Endothelial cell of umbilical vein (primary cell): ENCODE results near the gene SDR9C7. TPM values are rescaled to one million over a fixed set of nuclear protein-coding genes. Genes with fewer than 3 reads are reported as not detected.
"Not testable (repeated sequence)": the region's sequence is repeated elsewhere in the genome, so short reads cannot be mapped to it uniquely, and the experiment has no call there.

ENCODE experiments used
- BruUV-seq: library from RNA; stranded (reverse); fragments of 400-500 nt; replicated peaks from 2 replicates; lab custom pipeline; 2021; lab: Mats Ljungman, UMichigan
- CTCF ChIA-PET: fragments of 300-600, 350-600 bp; sonication (Branson Sonifier 250); formaldehyde crosslinking; loops from one replicate; lab custom pipeline; 2021; ENCODE audit warnings: antibody characterized with exemption, inconsistent platforms; lab: Charles Lee
- POLR2A ChIA-PET: fragments of 300-600, 350-600 bp; sonication (Branson Sonifier 250); formaldehyde crosslinking; loops from one replicate; lab custom pipeline; 2021; ENCODE audit warnings: antibody characterized with exemption, inconsistent platforms; lab: Charles Lee
- DNase-seq: peaks from one replicate; pipeline ENCODE4 v3.0.0-alpha.2; 2011; ENCODE audit warnings: low read depth, low spot score
- FAIRE-seq: peaks from 2 replicates; lab custom pipeline; 2011; peaks lifted over from hg19 to GRCh38; lab: Jason Lieb, UNC
- H2AFZ ChIP-seq: 2 replicates; pipeline ENCODE4 v1.6.0; 2012; ENCODE audit warnings: low read depth, low read length, control low read depth, inconsistent platforms
- H3K27ac ChIP-seq: 2 replicates; pipeline ENCODE4 v1.5.1; 2011; ENCODE audit warnings: low read depth, mild to moderate bottlenecking, control low read depth, low read length, moderate library complexity; ENCODE audit not compliant: insufficient read depth
- H3K27me3 ChIP-seq, 2 experiments: 2 replicates each; pipeline versions ENCODE4 v1.6.0 to v1.6.1; 2011; ENCODE audit warnings: low read length in 2 of 2, mixed read lengths in 1 of 2; ENCODE audit not compliant: control insufficient read depth in 2 of 2, insufficient read depth in 2 of 2
- H3K36me3 ChIP-seq, 2 experiments: 2 replicates in 1 of 2; 3 replicates in 1 of 2; pipeline ENCODE4 v1.5.1; 2011; ENCODE audit warnings: low read length in 2 of 2, mild to moderate bottlenecking in 1 of 2, moderate library complexity in 1 of 2; ENCODE audit not compliant: control insufficient read depth in 2 of 2, insufficient read depth in 2 of 2; ENCODE audit errors: extremely low read depth in 1 of 2
- H3K4me1 ChIP-seq: 3 replicates; pipeline ENCODE4 v1.5.1; 2011; ENCODE audit warnings: mild to moderate bottlenecking, low read length; ENCODE audit not compliant: control insufficient read depth, insufficient read depth; ENCODE audit errors: extremely low read depth
- H3K4me2 ChIP-seq: 2 replicates; pipeline ENCODE4 v1.6.1; 2011; ENCODE audit warnings: low read length, control low read depth, mixed read lengths; ENCODE audit not compliant: insufficient read depth
- H3K4me3 ChIP-seq, 3 experiments: fragments of 200-600 bp in 1 of 3; sonication (generic), shearing (Covaris generic) in 1 of 3; replicated peaks in 1 of 3; 2 replicates each; pipeline ENCODE4 v1.5.1; 2011 to 2016; ENCODE audit warnings: control low read depth in 3 of 3, low read length in 3 of 3, mild to moderate bottlenecking in 2 of 3, inconsistent platforms in 1 of 3, low read depth in 1 of 3, moderate library complexity in 1 of 3; ENCODE audit not compliant: insufficient read depth in 1 of 3
- H3K79me2 ChIP-seq: 2 replicates; pipeline ENCODE4 v1.6.0; 2012; ENCODE audit warnings: low read length, inconsistent platforms; ENCODE audit not compliant: control insufficient read depth, insufficient read depth
- H3K9ac ChIP-seq: replicated peaks from 2 replicates; pipeline ENCODE3; 2011; ENCODE audit warnings: low read length, control low read depth; ENCODE audit not compliant: insufficient read depth; ENCODE audit errors: extremely low read depth
- H3K9me1 ChIP-seq: replicated peaks from 3 replicates; pipeline ENCODE4 v1.6.0; 2011; ENCODE audit warnings: mild to moderate bottlenecking, low read length; ENCODE audit not compliant: control insufficient read depth, insufficient read depth; ENCODE audit errors: extremely low read depth
- H3K9me3 ChIP-seq: replicated peaks from 2 replicates; pipeline ENCODE4 v1.5.1; 2012; ENCODE audit warnings: low read length, inconsistent platforms; ENCODE audit not compliant: control insufficient read depth, insufficient read depth
- H4K20me1 ChIP-seq: replicated peaks from 2 replicates; pipeline ENCODE3; 2011; ENCODE audit warnings: mild to moderate bottlenecking, low read length; ENCODE audit not compliant: control insufficient read depth, insufficient read depth; ENCODE audit errors: extremely low read depth
- EZH2 ChIP-seq: IDR thresholded peaks from 2 replicates; pipeline ENCODE4 v1.6.1; 2012; ENCODE audit warnings: borderline replicate concordance, low read depth, mild to moderate bottlenecking, moderate library complexity, low read length, inconsistent platforms; ENCODE audit not compliant: severe bottlenecking
- FOS ChIP-seq: IDR thresholded peaks from 2 replicates; pipeline ENCODE4 v1.6.1; 2011; ENCODE audit warnings: mild to moderate bottlenecking, low read length, moderate library complexity, borderline replicate concordance; ENCODE audit not compliant: insufficient read depth
- GATA2 ChIP-seq: IDR thresholded peaks from 2 replicates; pipeline ENCODE4 v1.7.0; 2011; ENCODE audit warnings: low read depth, mild to moderate bottlenecking, moderate library complexity, mixed read lengths, low read length; ENCODE audit not compliant: insufficient read length, insufficient read depth
- JUN ChIP-seq: IDR thresholded peaks from 2 replicates; pipeline ENCODE4 v1.6.1; 2011; ENCODE audit warnings: borderline replicate concordance, low read depth; ENCODE audit not compliant: insufficient read length, insufficient read depth
- MYC ChIP-seq: IDR thresholded peaks from one replicate; pipeline ENCODE4 v1.6.1; 2011; ENCODE audit warnings: mild to moderate bottlenecking, low read depth, low read length
- POLR2A ChIP-seq: IDR thresholded peaks from 2 replicates; pipeline ENCODE4 v1.6.1; 2012; ENCODE audit warnings: low read depth, mild to moderate bottlenecking, control low read depth, low read length
- POLR2AphosphoS5 ChIP-seq: IDR thresholded peaks from 2 replicates; pipeline ENCODE4 v1.6.1; 2012; ENCODE audit warnings: low read depth, mild to moderate bottlenecking, control low read depth, low read length, moderate library complexity; ENCODE audit not compliant: insufficient read depth
- dilution Hi-C: fragments of 300-500 bp; cut with MboI; formaldehyde crosslinking; loops from one replicate; pipeline ENCODE4 v1.15.0; 2019; ENCODE audit warnings: low sequenced_read_pairs; ENCODE audit not compliant: extremely low pct_ligation_motif_present
- intact Hi-C: fragments of 100-400 bp; cut with micrococcal nuclease; formaldehyde crosslinking; loops from one replicate; pipeline ENCODE4 v1.10.0; 2022
- polyA plus RNA-seq, 4 experiments: library from polyadenylated mRNA; depleted of rRNA in 3 of 4; stranded (reverse) in 3 of 4; unstranded in 1 of 4; fragments of >200 nt; gene quantifications; 2 replicates each; pipeline versions ENCODE4 v1.2.1 to v1.2.3, GENCODE V29; 2011 to 2012; ENCODE audit warnings: missing spikeins in 1 of 4
- total RNA-seq: library from RNA; stranded (reverse); gene quantifications from 2 replicates; pipeline ENCODE4 v1.2.3, GENCODE V29; 2021
- TF ChIP-seq, protein P1 (sequence below), 2 donors: IDR thresholded peaks; 1 replicate in 1 of 2; 2 replicates in 1 of 2; pipeline ENCODE4 v1.5.1; 2011; ENCODE audit warnings: low read length in 2 of 2, mild to moderate bottlenecking in 2 of 2, moderate library complexity in 2 of 2, control low read depth in 1 of 2, inconsistent platforms in 1 of 2, low read depth in 1 of 2; ENCODE audit not compliant: insufficient read depth in 1 of 2; ENCODE audit errors: extremely low read depth in 1 of 2
- TF ChIP-seq, protein P2 (sequence below): IDR thresholded peaks from 2 replicates; pipeline ENCODE4 v1.6.1; 2011; ENCODE audit not compliant: insufficient read depth, insufficient read length

The SDR9C7 gene
- total and polyA plus RNA-seq, 2 donors (not counting 3 experiments of a cell fraction or from before 2014, with no cell fraction given) = not detected

DNA sequence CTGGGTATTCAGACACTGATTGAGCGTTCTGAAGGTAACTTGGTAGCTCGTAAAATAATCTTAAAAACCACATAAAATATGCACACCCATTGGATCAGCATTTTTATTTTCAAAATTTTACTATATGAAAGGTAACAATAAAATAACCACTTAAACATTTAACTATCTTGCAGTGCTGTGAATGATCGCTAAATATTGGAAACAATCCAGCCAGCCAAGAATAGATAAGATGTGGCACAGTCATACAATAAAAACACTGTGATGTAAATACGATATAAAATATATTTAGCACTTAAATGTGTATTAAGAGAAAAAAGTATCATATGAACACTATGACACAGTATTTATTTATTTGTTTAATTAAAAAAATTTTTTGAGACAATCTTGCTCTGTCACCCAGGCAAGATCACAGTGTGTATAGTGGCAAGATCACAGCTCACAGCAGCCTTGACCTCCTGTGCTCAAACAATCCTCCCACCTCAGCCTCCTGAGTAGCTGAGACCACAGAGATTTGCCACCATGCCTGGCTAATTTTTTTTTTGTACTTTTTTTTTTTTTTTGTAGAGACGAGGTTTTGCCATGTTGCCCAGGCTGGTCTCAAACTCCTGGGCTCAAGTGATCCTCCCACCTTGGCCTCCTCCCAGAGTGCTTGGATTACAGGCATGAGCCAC lies 39.4 kb downstream of the SDR9C7 start:
- H3K27me3 ChIP-seq = peaks cover 0 to 2% of the 10 kb centered on the region in 2 experiments
- H3K9me3 ChIP-seq = no peaks in the 10 kb centered on the region
- no peak overlapping the region for H3K27ac ChIP-seq
- no peak overlapping the region for H3K4me2 ChIP-seq
- no TSS peak for BruUV-seq
- POLR2A ChIA-PET = no interaction called here
- no peak overlapping the region for H3K9ac ChIP-seq
- TF ChIP-seq MYC = no peak
- TF ChIP-seq FOS = no peak
- TF ChIP-seq POLR2AphosphoS5 = no peak
- no peak for TF ChIP-seq GATA2
- TF ChIP-seq EZH2 = no peak
- no peak for TF ChIP-seq POLR2A
- TF ChIP-seq, protein P1, sequence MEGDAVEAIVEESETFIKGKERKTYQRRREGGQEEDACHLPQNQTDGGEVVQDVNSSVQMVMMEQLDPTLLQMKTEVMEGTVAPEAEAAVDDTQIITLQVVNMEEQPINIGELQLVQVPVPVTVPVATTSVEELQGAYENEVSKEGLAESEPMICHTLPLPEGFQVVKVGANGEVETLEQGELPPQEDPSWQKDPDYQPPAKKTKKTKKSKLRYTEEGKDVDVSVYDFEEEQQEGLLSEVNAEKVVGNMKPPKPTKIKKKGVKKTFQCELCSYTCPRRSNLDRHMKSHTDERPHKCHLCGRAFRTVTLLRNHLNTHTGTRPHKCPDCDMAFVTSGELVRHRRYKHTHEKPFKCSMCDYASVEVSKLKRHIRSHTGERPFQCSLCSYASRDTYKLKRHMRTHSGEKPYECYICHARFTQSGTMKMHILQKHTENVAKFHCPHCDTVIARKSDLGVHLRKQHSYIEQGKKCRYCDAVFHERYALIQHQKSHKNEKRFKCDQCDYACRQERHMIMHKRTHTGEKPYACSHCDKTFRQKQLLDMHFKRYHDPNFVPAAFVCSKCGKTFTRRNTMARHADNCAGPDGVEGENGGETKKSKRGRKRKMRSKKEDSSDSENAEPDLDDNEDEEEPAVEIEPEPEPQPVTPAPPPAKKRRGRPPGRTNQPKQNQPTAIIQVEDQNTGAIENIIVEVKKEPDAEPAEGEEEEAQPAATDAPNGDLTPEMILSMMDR (IDR thresholded peaks at IDR 0.05; ENCODE audit: extremely low read depth in 1 of 2, insufficient read depth in 1 of 2, low read depth in 1 of 2, low read length in 2 of 2) = no peak
- TF ChIP-seq JUN = no peak
- TF ChIP-seq, protein P2, sequence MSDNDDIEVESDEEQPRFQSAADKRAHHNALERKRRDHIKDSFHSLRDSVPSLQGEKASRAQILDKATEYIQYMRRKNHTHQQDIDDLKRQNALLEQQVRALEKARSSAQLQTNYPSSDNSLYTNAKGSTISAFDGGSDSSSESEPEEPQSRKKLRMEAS = no peak
- no peaks in the 10 kb centered on the region for H3K79me2 ChIP-seq
- H3K9me1 ChIP-seq = no peaks in the 10 kb centered on the region
- H2AFZ ChIP-seq = no peak overlapping the region
- dilution Hi-C loops (no loop called here), intact Hi-C loops (no loop called here)
- CTCF ChIA-PET = interaction anchor here (0.9 kb wide), 1 partner anchor 106 kb away, joined by 5 read pairs; no protein-coding TSS in a partner anchor
- H4K20me1 ChIP-seq = no peaks in the 10 kb centered on the region
- H3K4me3 ChIP-seq = no peak overlapping the region
- no peak for FAIRE-seq
- H3K4me1 ChIP-seq = no peaks in the 10 kb centered on the region
- DNase-seq = no peak
- H3K36me3 ChIP-seq = no peaks in the 10 kb centered on the region

DNA sequence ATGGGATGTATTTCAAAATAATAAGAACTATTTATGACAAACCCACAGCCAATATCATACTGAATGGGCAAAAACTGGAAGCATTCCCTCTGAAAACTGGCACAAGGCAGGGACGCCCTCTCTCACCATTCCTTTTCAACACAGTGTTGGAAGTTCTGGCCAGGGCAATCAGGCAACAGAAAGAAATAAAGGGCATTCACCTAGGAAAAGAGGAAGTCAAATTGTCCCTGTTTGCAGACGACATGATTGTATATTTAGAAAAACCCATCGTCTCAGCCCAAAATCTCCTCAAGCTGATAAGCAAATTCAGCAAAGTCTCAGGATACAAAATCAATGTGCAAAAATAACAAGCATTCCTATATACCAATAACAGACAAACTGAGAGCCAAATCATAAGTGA lies 42.3 kb downstream of the SDR9C7 start:
- H3K27ac ChIP-seq, H3K36me3 ChIP-seq, H3K79me2 ChIP-seq, CTCF ChIA-PET, H3K9me3 ChIP-seq, H2AFZ ChIP-seq, H4K20me1 ChIP-seq, intact Hi-C loops, H3K4me3 ChIP-seq, H3K9me1 ChIP-seq, H3K4me1 ChIP-seq, dilution Hi-C loops, H3K4me2 ChIP-seq, POLR2A ChIA-PET, DNase-seq, FAIRE-seq, BruUV-seq, H3K27me3 ChIP-seq, H3K9ac ChIP-seq: not testable (repeated sequence)
